ENCODE measurements around the gene GLMP. TPM values are rescaled to one million over a fixed set of nuclear protein-coding genes. Genes with fewer than 3 reads are reported as not detected.
A peak's percentile ranks its signal among the peaks of the same experiment; 100 is the strongest.

The GLMP gene
- total RNA-seq (2016; rRNA removed; fragmentation: Illumina TruSeq; extraction: Trizol) (39.1 and 75.8 TPM in 2 replicates), polyA plus RNA-seq (2011; rRNA removed) (41.4 and 44.6 TPM in 2 replicates), polyA minus RNA-seq (2011; rRNA and poly(A)+ RNA removed; ENCODE audit: low replicate concordance) (31.1 and 42.5 TPM in 2 replicates), Bru-seq, nascent RNA (percentile 72 among the genes with signal in this experiment), BruChase-seq, experiment 1, labeled RNA remaining after a 6-hour chase (percentile 80 among the genes with signal in this experiment), BruChase-seq, experiment 2, labeled RNA remaining after a 2-hour chase (percentile 71 among the genes with signal in this experiment)
- 34.4 and 37.4 TPM in 2 replicates for total RNA-seq (2016; cell fraction: cytosol; rRNA removed; fragmentation: Illumina TruSeq; extraction: Trizol; ENCODE audit: low read depth)
- total RNA-seq (2016; cell fraction: insoluble cytoplasmic fraction; rRNA removed; fragmentation: Illumina TruSeq; extraction: Trizol), result 35.7 and 69.6 TPM in 2 replicates
- 57.3 and 67.6 TPM in 2 replicates for total RNA-seq (2016; cell fraction: membrane; rRNA removed; fragmentation: Illumina TruSeq; extraction: Trizol)
- 62.3 and 73.9 TPM in 2 replicates for total RNA-seq (2016; cell fraction: nucleus; rRNA removed; fragmentation: Illumina TruSeq; extraction: Trizol)
- polyA plus RNA-seq (2011; cell fraction: cytosol; rRNA removed), result 38.5 and 52.1 TPM in 2 replicates
- 27.1 and 28.7 TPM in 2 replicates for polyA plus RNA-seq (2011; cell fraction: nucleus; rRNA removed)
- polyA plus RNA-seq (2012), result 36.7 and 48.6 TPM in 2 replicates
- 39.0 and 42.6 TPM in 2 replicates for polyA plus RNA-seq (2016; cell fraction: cytosol; fragmentation: Illumina TruSeq; extraction: Trizol; ENCODE audit: low read depth)
- polyA plus RNA-seq (2016; cell fraction: insoluble cytoplasmic fraction; fragmentation: Illumina TruSeq; extraction: Trizol; ENCODE audit: low read depth), result 35.3 and 40.7 TPM in 2 replicates
- 59.5 and 62.9 TPM in 2 replicates for polyA plus RNA-seq (2016; cell fraction: membrane; fragmentation: Illumina TruSeq; extraction: Trizol; ENCODE audit: low read depth)
- polyA plus RNA-seq (2016; cell fraction: nucleus; fragmentation: Illumina TruSeq; extraction: Trizol; ENCODE audit: insufficient read depth, low read depth), result 102 and 103 TPM in 2 replicates
- 12.0 and 17.1 TPM in 2 replicates for polyA minus RNA-seq (2011; cell fraction: cytosol; rRNA and poly(A)+ RNA removed)
- 14.3 and 17.9 TPM in 2 replicates for polyA minus RNA-seq (2011; cell fraction: nucleus; rRNA and poly(A)+ RNA removed)
- long read RNA-seq, experiment 1, transcript GLMP-201 (6 exons, 1,604 nt), result major isoform, 90 of 132 reads
- long read RNA-seq, experiment 1, transcript GLMP-215 (5 exons, 1,364 nt), result minor isoform, 8 of 132 reads
- long read RNA-seq, experiment 1, transcript GLMP-213 (5 exons, 1,365 nt), result minor isoform, 6 of 132 reads
- long read RNA-seq, experiment 1, partial matches to known transcripts, result 6 of 132 reads
- long read RNA-seq, experiment 1, other reads (novel, unspliced or antisense), result 19 of 132 reads
- long read RNA-seq, experiment 2, transcript GLMP-201 (6 exons, 1,604 nt), result major isoform, 66 of 101 reads
- long read RNA-seq, experiment 2, partial matches to known transcripts, result 13 of 101 reads
- long read RNA-seq, experiment 2, other reads (novel, unspliced or antisense), result 15 of 101 reads

DNA sequence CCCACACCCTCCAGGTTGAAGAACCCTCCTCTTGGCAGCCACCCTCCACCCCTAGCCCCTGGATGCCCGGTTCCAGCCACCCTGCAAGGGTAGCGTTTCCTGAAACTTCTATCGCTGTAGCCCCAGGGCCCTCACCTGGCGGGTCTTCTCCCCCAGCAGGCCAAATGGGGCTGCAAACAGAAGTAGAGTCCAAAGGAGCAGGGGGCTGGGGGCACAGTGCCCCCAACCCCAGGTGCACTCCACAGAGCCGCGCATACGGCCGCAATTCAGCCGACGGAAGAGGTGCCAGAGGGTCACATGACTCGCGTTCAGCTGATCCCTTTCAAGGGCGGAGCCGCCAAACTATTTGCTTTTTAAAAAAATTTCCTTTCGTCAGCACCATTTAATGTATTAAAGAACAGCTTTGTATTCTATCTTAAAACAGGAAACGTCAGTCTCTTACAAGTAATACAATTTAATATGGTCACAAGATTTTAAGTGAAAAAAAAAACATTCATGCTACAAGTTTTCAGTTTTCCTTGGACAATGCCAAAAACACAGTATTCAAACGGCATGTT, at the start of gene GLMP:
TSS of gene GLMP (minus strand) at position 289 of the 557 bp plus-strand sequence. CDS start at position 255, 34 bp downstream.
- WGBS (ENCODE audit: low lambda C conversion rate), result under 1% methylated on average over 15 of the region's 17 CpGs
- Histone ChIP-seq H3K27ac (ENCODE audit: extremely low read length, insufficient read depth, low read length) (peak within 1 kb of the TSS; percentile 60), H3K4me1 (ENCODE audit: insufficient read depth, low read length) (peaks cover 44% of the 10 kb centered on the region), H3K9me3 (ENCODE audit: low read length) (no peaks in the 10 kb centered on the region), H2AFZ (ENCODE audit: low read length) (peak within 1 kb of the TSS; percentile 98), H3K79me2 (ENCODE audit: insufficient read depth, low read length) (peaks cover 8% of the 10 kb centered on the region), H3K4me2 (ENCODE audit: low read depth, low read length) (peak within 1 kb of the TSS; percentile 77), H3K4me3 (replicated peaks in 1 of 3; ENCODE audit: insufficient read depth in 1 of 3, low read depth in 2 of 3, low read length in 3 of 3) (peak within 1 kb of the TSS; percentile 73 to 91 (median 76)), H3K27me3 (ENCODE audit: control insufficient read depth in 1 of 2, insufficient read depth in 2 of 2, low read length in 2 of 2) (no peaks in the 10 kb centered on the region), H3K36me3 (replicated peaks in 1 of 2; ENCODE audit: control insufficient read depth in 1 of 2, insufficient read depth in 2 of 2, low read length in 2 of 2) (peaks cover 0 to 4% of the 10 kb centered on the region in 2 experiments; a peak in 2 of 5 replicates), H4K20me1 (ENCODE audit: insufficient read depth, low read length) (no peaks in the 10 kb centered on the region), H3K9ac (ENCODE audit: insufficient read depth, low read depth, low read length) (peak within 1 kb of the TSS; percentile 80)
- ChIA-PET CTCF (ENCODE audit: low intra/inter-chr PET ratio, low total read pairs) (no interaction called here), POLR2A (interaction anchor here (1.1 to 9.2 kb wide), 3 partner anchors 12 to 77 kb away, joined by 3 to 115 read pairs (median 7); partner anchors contain the start of genes SMG5 and TMEM79)
- no TSS peak for BruUV-seq (replicated peaks)
- intact Hi-C loops (cut with micrococcal nuclease; ENCODE audit: unreplicated experiment) (loop anchor here (5.0 kb wide), 1 partner anchor 353 kb away; the partner anchor contains the start of gene RXFP4), in situ Hi-C loops (cut with HindIII; ENCODE audit: extremely low pct_ligation_motif_present, low pct_unique_long_range_greater_than_20kb) (no loop called here)
- ATAC-seq (peak; percentile 5; the same call in 1 of the 3 replicates), FAIRE-seq (peak; percentile 71), DNase-seq (ENCODE audit: low spot score) (peak; percentile 52)
- TF ChIP-seq HDAC2 (CRISPR knock-in tag; IDR thresholded peaks at IDR 0.05) (0 out of 2 replicates have a peak, but pooled peaks have one; percentile 30), ZNF260 (CRISPR knock-in tag; IDR thresholded peaks at IDR 0.05; ENCODE audit: borderline replicate concordance, low read depth) (no peak), GLI4 (CRISPR knock-in tag; IDR thresholded peaks at IDR 0.05; ENCODE audit: borderline replicate concordance) (no peak), CBFB (CRISPR knock-in tag; IDR thresholded peaks at IDR 0.05) (no peak), ZNF660 (CRISPR knock-in tag; IDR thresholded peaks at IDR 0.05; ENCODE audit: borderline replicate concordance, low read depth) (no peak), TFE3 (CRISPR knock-in tag; IDR thresholded peaks at IDR 0.05) (peak; percentile 77; the same call in 1 of the 2 replicates)
- TF ChIP-seq, protein P1, sequence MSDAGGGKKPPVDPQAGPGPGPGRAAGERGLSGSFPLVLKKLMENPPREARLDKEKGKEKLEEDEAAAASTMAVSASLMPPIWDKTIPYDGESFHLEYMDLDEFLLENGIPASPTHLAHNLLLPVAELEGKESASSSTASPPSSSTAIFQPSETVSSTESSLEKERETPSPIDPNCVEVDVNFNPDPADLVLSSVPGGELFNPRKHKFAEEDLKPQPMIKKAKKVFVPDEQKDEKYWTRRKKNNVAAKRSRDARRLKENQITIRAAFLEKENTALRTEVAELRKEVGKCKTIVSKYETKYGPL (CRISPR knock-in tag; IDR thresholded peaks at IDR 0.05), result no peak
- TF ChIP-seq, protein P2, sequence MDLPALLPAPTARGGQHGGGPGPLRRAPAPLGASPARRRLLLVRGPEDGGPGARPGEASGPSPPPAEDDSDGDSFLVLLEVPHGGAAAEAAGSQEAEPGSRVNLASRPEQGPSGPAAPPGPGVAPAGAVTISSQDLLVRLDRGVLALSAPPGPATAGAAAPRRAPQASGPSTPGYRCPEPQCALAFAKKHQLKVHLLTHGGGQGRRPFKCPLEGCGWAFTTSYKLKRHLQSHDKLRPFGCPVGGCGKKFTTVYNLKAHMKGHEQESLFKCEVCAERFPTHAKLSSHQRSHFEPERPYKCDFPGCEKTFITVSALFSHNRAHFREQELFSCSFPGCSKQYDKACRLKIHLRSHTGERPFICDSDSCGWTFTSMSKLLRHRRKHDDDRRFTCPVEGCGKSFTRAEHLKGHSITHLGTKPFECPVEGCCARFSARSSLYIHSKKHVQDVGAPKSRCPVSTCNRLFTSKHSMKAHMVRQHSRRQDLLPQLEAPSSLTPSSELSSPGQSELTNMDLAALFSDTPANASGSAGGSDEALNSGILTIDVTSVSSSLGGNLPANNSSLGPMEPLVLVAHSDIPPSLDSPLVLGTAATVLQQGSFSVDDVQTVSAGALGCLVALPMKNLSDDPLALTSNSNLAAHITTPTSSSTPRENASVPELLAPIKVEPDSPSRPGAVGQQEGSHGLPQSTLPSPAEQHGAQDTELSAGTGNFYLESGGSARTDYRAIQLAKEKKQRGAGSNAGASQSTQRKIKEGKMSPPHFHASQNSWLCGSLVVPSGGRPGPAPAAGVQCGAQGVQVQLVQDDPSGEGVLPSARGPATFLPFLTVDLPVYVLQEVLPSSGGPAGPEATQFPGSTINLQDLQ (CRISPR knock-in tag; IDR thresholded peaks at IDR 0.05), result no peak
